Measurements from ENCODE around the gene SMIM1. TPM values are rescaled to one million over a fixed set of nuclear protein-coding genes. Genes with fewer than 3 reads are reported as not detected.
A peak's percentile ranks its signal among the peaks of the same experiment; 100 is the strongest.

SMIM1 gene
- total RNA-seq, 3 donors from 2014 or later (not counting 1 experiment from before 2014, with no cell fraction given): 0.78 to 2.6 (median 1.6) TPM

DNA sequence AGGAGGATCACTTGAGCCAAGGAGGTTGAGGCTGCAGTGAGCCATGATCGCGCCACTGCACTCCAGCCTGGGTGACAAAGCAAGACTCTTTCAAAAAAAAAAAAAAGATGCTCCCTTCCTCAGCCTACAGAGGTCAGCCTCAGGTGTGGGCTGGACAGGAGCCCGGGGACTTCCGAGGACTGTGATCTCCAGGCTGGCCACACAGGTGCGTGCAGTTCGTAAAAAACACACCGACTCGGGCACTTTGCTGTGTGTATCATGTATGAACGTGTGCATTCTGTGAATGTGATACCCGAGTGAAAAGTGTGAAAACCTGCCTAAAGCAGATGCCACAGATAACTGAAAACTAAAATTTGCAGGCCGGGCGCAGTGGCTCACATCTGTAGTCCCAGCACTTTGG, 28.7 kb upstream of the SMIM1 start:
- Histone ChIP-seq H3K36me3 (ENCODE audit: control insufficient read depth, insufficient read depth, low read length) (peaks cover 9% of the 10 kb centered on the region), H3K27ac (ENCODE audit: low read length) (no peak overlapping the region), H3K27me3 (ENCODE audit: control insufficient read depth, insufficient read depth, low read length) (no peaks in the 10 kb centered on the region), H3K4me3 (ENCODE audit: low read length) (no peak overlapping the region), H3K4me1 (ENCODE audit: control insufficient read depth, insufficient read depth, low read length) (peaks cover 17% of the 10 kb centered on the region), H3K9me3 (ENCODE audit: control insufficient read depth, insufficient read depth, low read length) (no peaks in the 10 kb centered on the region)
- no peak overlapping the region for H3K27ac Mint-ChIP-seq
- peaks cover 24 to 32% of the 10 kb centered on the region in 2 donors for H3K4me1 Mint-ChIP-seq
- intact Hi-C loops (cut with micrococcal nuclease): no loop called here
- no peaks in the 10 kb centered on the region for H3K27me3 Mint-ChIP-seq (ENCODE audit: low read depth in 2 of 2)
- no peak for TF ChIP-seq CTCF (IDR thresholded peaks at IDR 0.05)
- H3K4me3 Mint-ChIP-seq: no peak overlapping the region
- ATAC-seq (no peak), DNase-seq (no peak)
- no peaks in the 10 kb centered on the region for H3K9me3 Mint-ChIP-seq
- no peaks in the 10 kb centered on the region for H3K36me3 Mint-ChIP-seq
- 93% methylated on average over 12 of the region's 12 CpGs for WGBS (ENCODE audit: insufficient coverage)

GRCh38 chr1:3744646-3745045, 27.9 kb upstream of the SMIM1 start:
- ATAC-seq (no peak), DNase-seq (no peak)
- intact Hi-C loops (cut with micrococcal nuclease): no loop called here
- no peaks in the 10 kb centered on the region for H3K27me3 Mint-ChIP-seq (ENCODE audit: low read depth in 2 of 2)
- H3K27ac Mint-ChIP-seq: peak overlapping the region in 1 of 2 donors; percentile 79
- TF ChIP-seq CTCF (IDR thresholded peaks at IDR 0.05): no peak
- Histone ChIP-seq H3K36me3 (ENCODE audit: control insufficient read depth, insufficient read depth, low read length) (peaks cover 7% of the 10 kb centered on the region), H3K4me1 (ENCODE audit: control insufficient read depth, insufficient read depth, low read length) (peaks cover 17% of the 10 kb centered on the region), H3K27ac (ENCODE audit: low read length) (no peak overlapping the region), H3K27me3 (ENCODE audit: control insufficient read depth, insufficient read depth, low read length) (no peaks in the 10 kb centered on the region), H3K9me3 (ENCODE audit: control insufficient read depth, insufficient read depth, low read length) (no peaks in the 10 kb centered on the region), H3K4me3 (ENCODE audit: low read length) (no peak overlapping the region)
- peaks cover 24 to 32% of the 10 kb centered on the region in 2 donors for H3K4me1 Mint-ChIP-seq
- 97% methylated on average over 10 of the region's 10 CpGs for WGBS (ENCODE audit: insufficient coverage)
- H3K4me3 Mint-ChIP-seq: no peak overlapping the region
- no peaks in the 10 kb centered on the region for H3K9me3 Mint-ChIP-seq
- H3K36me3 Mint-ChIP-seq: no peaks in the 10 kb centered on the region

- Mint-ChIP-seq H3K4me3 (no peak overlapping the region), H3K9me3 (no peaks in the 10 kb centered on the region), H3K27me3 (ENCODE audit: low read depth in 2 of 2) (no peaks in the 10 kb centered on the region), H3K36me3 (no peaks in the 10 kb centered on the region), H3K27ac (peak overlapping the region in 1 of 2 donors; percentile 79), H3K4me1 (peaks cover 24 to 32% of the 10 kb centered on the region in 2 donors)
- Histone ChIP-seq H3K9me3 (ENCODE audit: control insufficient read depth, insufficient read depth, low read length) (no peaks in the 10 kb centered on the region), H3K27ac (ENCODE audit: low read length) (no peak overlapping the region), H3K4me3 (ENCODE audit: low read length) (no peak overlapping the region), H3K4me1 (ENCODE audit: control insufficient read depth, insufficient read depth, low read length) (peaks cover 17% of the 10 kb centered on the region), H3K36me3 (ENCODE audit: control insufficient read depth, insufficient read depth, low read length) (peaks cover 4% of the 10 kb centered on the region), H3K27me3 (ENCODE audit: control insufficient read depth, insufficient read depth, low read length) (no peaks in the 10 kb centered on the region)
- 96% methylated on average over 12 of the region's 12 CpGs for WGBS (ENCODE audit: insufficient coverage)
- no peak for ATAC-seq
- intact Hi-C loops (cut with micrococcal nuclease): no loop called here
- TF ChIP-seq CTCF (IDR thresholded peaks at IDR 0.05): no peak
- no peak for DNase-seq
Observed at GRCh38 chr1:3745071-3745470, 27.5 kb upstream of the SMIM1 start.

All from natural killer cell (primary cell).